IMR-90 (cell line): ENCODE data around the gene UTY. TPM values are rescaled to one million over a fixed set of nuclear protein-coding genes. Genes with fewer than 3 reads are reported as not detected.

Experiments
- ATAC-seq: fragments of 200-7000 bp; cut with Tn5 transposase; 2 replicates; pipeline ENCODE4 v1.9.1; 2020; ENCODE audit warnings: low read depth, mild to moderate bottlenecking, moderate library complexity
- BruUV-seq: library from RNA; stranded (reverse); fragments of 400-500 nt; replicated peaks from 2 replicates; lab custom pipeline; 2021; lab: Mats Ljungman, UMichigan
- CTCF ChIA-PET: fragments of 300-600 bp; formaldehyde crosslinking; extraction: SDS; loops from one replicate; lab custom pipeline; 2021; ENCODE audit warnings: antibody characterized with exemption; lab: Yijun Ruan, JAX
- POLR2A ChIA-PET: fragments of 300-600 bp; sonication (Branson Sonifier 250); formaldehyde crosslinking; loops from one replicate; lab custom pipeline; 2022; ENCODE audit warnings: antibody characterized with exemption; ENCODE audit not compliant: unreplicated experiment; lab: Charles Lee
- DNase-seq: peaks from one replicate; pipeline ENCODE4 v3.0.0; 2013
- H2AFZ ChIP-seq: replicated peaks from 2 replicates; pipeline ENCODE3; 2013; ENCODE audit warnings: low read length, mild to moderate bottlenecking; ENCODE audit not compliant: poor library complexity
- H2AK5ac ChIP-seq: 2 replicates; pipeline ENCODE4 v1.6.1; 2013; ENCODE audit warnings: low read depth, low read length, inconsistent platforms
- H2AK9ac ChIP-seq: replicated peaks from 2 replicates; pipeline ENCODE3; 2013; ENCODE audit warnings: mild to moderate bottlenecking, low read depth, low read length, moderate library complexity; ENCODE audit not compliant: poor library complexity
- H2BK120ac ChIP-seq: 2 replicates; pipeline ENCODE4 v1.6.1; 2013; ENCODE audit warnings: low read depth, low read length, inconsistent platforms
- H2BK15ac ChIP-seq: 3 replicates; pipeline ENCODE4 v1.6.1; 2013; ENCODE audit warnings: low read depth, low read length, inconsistent platforms
- H2BK20ac ChIP-seq: 2 replicates; pipeline ENCODE4 v1.6.1; 2013; ENCODE audit warnings: low read depth, mild to moderate bottlenecking, inconsistent platforms, low read length, moderate library complexity
- H2BK5ac ChIP-seq: 2 replicates; pipeline ENCODE4 v1.6.1; 2013; ENCODE audit warnings: mild to moderate bottlenecking, low read depth, low read length, inconsistent platforms; ENCODE audit not compliant: poor library complexity, severe bottlenecking
- H3K14ac ChIP-seq: replicated peaks from 2 replicates; pipeline ENCODE4 v1.6.1; 2013; ENCODE audit warnings: low read depth, low read length, inconsistent platforms
- H3K18ac ChIP-seq: 2 replicates; pipeline ENCODE4 v1.6.1; 2013; ENCODE audit warnings: low read depth, low read length, control low read depth
- H3K23ac ChIP-seq: 2 replicates; pipeline ENCODE4 v1.6.1; 2013; ENCODE audit warnings: low read depth, low read length, inconsistent platforms
- H3K27ac ChIP-seq: 2 replicates; pipeline ENCODE4 v1.5.1; 2013; ENCODE audit warnings: mild to moderate bottlenecking, control low read depth, low read length; ENCODE audit not compliant: insufficient read depth
- H3K27me3 ChIP-seq: 2 replicates; pipeline ENCODE4 v1.6.1; 2013; ENCODE audit warnings: low read length; ENCODE audit not compliant: control insufficient read depth, insufficient read depth
- H3K36me3 ChIP-seq: 2 replicates; pipeline ENCODE4 v1.6.1; 2013; ENCODE audit warnings: low read length, mixed read lengths; ENCODE audit not compliant: control insufficient read depth, insufficient read depth
- H3K4ac ChIP-seq: 2 replicates; pipeline ENCODE4 v1.6.1; 2013; ENCODE audit warnings: low read depth, low read length, inconsistent platforms
- H3K4me1 ChIP-seq: 2 replicates; pipeline ENCODE4 v1.6.1; 2013; ENCODE audit warnings: low read length, mixed read lengths; ENCODE audit not compliant: control insufficient read depth, insufficient read depth
- H3K4me2 ChIP-seq: 2 replicates; pipeline ENCODE4 v1.6.1; 2013; ENCODE audit warnings: low read depth, mild to moderate bottlenecking, control low read depth, low read length, moderate library complexity
- H3K4me3 ChIP-seq: 2 replicates; pipeline ENCODE4 v1.5.1; 2013; ENCODE audit warnings: low read depth, mild to moderate bottlenecking, control low read depth, low read length, moderate library complexity; ENCODE audit not compliant: insufficient read depth
- H3K56ac ChIP-seq: 2 replicates; pipeline ENCODE4 v1.6.1; 2013; ENCODE audit warnings: low read length, inconsistent platforms; ENCODE audit not compliant: insufficient read depth; ENCODE audit errors: extremely low read depth
- H3K79me1 ChIP-seq, 2 experiments: 2 replicates each; pipeline ENCODE4 v1.6.1; 2013; ENCODE audit warnings: low read length in 2 of 2, inconsistent platforms in 1 of 2, low read depth in 1 of 2
- H3K9ac ChIP-seq: 2 replicates; pipeline ENCODE4 v1.6.1; 2013; ENCODE audit warnings: low read depth, low read length, control low read depth
- H3K9me1 ChIP-seq: 2 replicates; pipeline ENCODE4 v1.6.1; 2013; ENCODE audit warnings: low read length, inconsistent platforms; ENCODE audit not compliant: insufficient read depth
- H3K9me3 ChIP-seq: 2 replicates; pipeline ENCODE4 v1.6.1; 2013; ENCODE audit warnings: low read length; ENCODE audit not compliant: control insufficient read depth, insufficient read depth
- H4K20me1 ChIP-seq: 2 replicates; pipeline ENCODE4 v1.6.1; 2013; ENCODE audit warnings: low read length, inconsistent platforms; ENCODE audit not compliant: insufficient read depth
- H4K5ac ChIP-seq: 2 replicates; pipeline ENCODE4 v1.6.1; 2013; ENCODE audit warnings: mild to moderate bottlenecking, low read depth, low read length, control low read depth
- H4K8ac ChIP-seq, 2 experiments: 2 replicates each; pipeline ENCODE4 v1.6.1; 2013; ENCODE audit warnings: low read depth in 2 of 2, low read length in 2 of 2, control low read depth in 1 of 2, inconsistent platforms in 1 of 2
- H4K91ac ChIP-seq: 2 replicates; pipeline ENCODE4 v1.6.1; 2013; ENCODE audit warnings: low read depth, low read length, inconsistent platforms; ENCODE audit not compliant: insufficient read depth
- BHLHE40 ChIP-seq: fragments of 150-350 bp; IDR thresholded peaks from 2 replicates; pipeline ENCODE4 v1.6.1; 2016; ENCODE audit warnings: mild to moderate bottlenecking, low read depth, low read length
- MAFK ChIP-seq: IDR thresholded peaks from 2 replicates; pipeline ENCODE4 v1.6.1; 2012; ENCODE audit warnings: low read depth, low read length, improper control_type of control experiment
- MXI1 ChIP-seq: IDR thresholded peaks from 2 replicates; pipeline ENCODE4 v1.6.1; 2012; ENCODE audit warnings: low read depth, mild to moderate bottlenecking, low read length, moderate library complexity, borderline replicate concordance
- RAD21 ChIP-seq: IDR thresholded peaks from 2 replicates; pipeline ENCODE4 v1.6.1; 2012; ENCODE audit warnings: low read length, improper control_type of control experiment
- WGBS, 2 experiments: methylation state at CpG; one replicate each; pipeline versions ENCODE4 v1.1.5 to v1.1.7; 2013; ENCODE audit warnings: missing lambda C conversion rate in 2 of 2; ENCODE audit not compliant: insufficient read length in 1 of 2; ENCODE audit errors: extremely low coverage in 2 of 2; 5-methylcytosine and 5-hydroxymethylcytosine counted together
- dilution Hi-C: fragments of 300-500 bp; cut with HindIII; formaldehyde crosslinking; loops from one replicate; pipeline ENCODE4 v1.14.3; 2018; ENCODE audit warnings: low sequenced_read_pairs; ENCODE audit not compliant: unreplicated experiment
- in situ Hi-C: fragments of 300-500 bp; cut with MboI; formaldehyde crosslinking; loops from 3 replicates; pipeline ENCODE4 v1.14.3; 2019; ENCODE audit warnings: low sequenced_read_pairs, inconsistent platforms, mixed read lengths
- intact Hi-C: fragments of 100-400 bp; cut with micrococcal nuclease; formaldehyde crosslinking; loops from 2 replicates; pipeline ENCODE4 v1.10.0; 2022
- polyA plus RNA-seq, 3 experiments: library from polyadenylated mRNA; depleted of rRNA; stranded (reverse); fragments of >200 nt; gene quantifications; 2 replicates each; pipeline ENCODE4 v1.2.3, GENCODE V29; 2012; ENCODE audit warnings: low replicate concordance in 1 of 3
- total RNA-seq: library from RNA; depleted of rRNA; stranded (reverse); fragments of >200 nt; gene quantifications from 2 replicates; pipeline ENCODE4 v1.2.3, GENCODE V29; 2012

UTY gene
- total and polyA plus RNA-seq, 2 of the 4 experiments (the other 2 are of a cell fraction), result not detected

- Histone ChIP-seq H2AFZ (no peak overlapping the region), H3K14ac (no peak overlapping the region), H4K20me1 (no peaks in the 10 kb centered on the region), H3K36me3 (no peaks in the 10 kb centered on the region), H2AK5ac (no peak overlapping the region), H3K9ac (no peak overlapping the region), H3K79me1 (no peaks in the 10 kb centered on the region), H3K27me3 (no peaks in the 10 kb centered on the region), H2BK20ac (no peak overlapping the region), H2BK120ac (no peak overlapping the region), H3K27ac (no peak overlapping the region), H3K56ac (no peak overlapping the region), H3K4me1 (no peaks in the 10 kb centered on the region), H3K4me3 (no peak overlapping the region), H2AK9ac (no peak overlapping the region), H4K91ac (no peak overlapping the region), H3K4me2 (no peak overlapping the region), H3K23ac (no peak overlapping the region), H3K18ac (no peak overlapping the region), H3K4ac (no peak overlapping the region), H4K8ac (no peak overlapping the region), H3K9me3 (no peaks in the 10 kb centered on the region), H2BK5ac (no peak overlapping the region), H3K9me1 (no peaks in the 10 kb centered on the region), H4K5ac (no peak overlapping the region), H2BK15ac (no peak overlapping the region)
- ATAC-seq, result no peak
- ChIA-PET CTCF (no interaction called here), POLR2A (no interaction called here)
- in situ Hi-C loops, result no loop called here
- intact Hi-C loops, result no loop called here
- DNase-seq, result no peak
- BruUV-seq, result no TSS peak
- TF ChIP-seq BHLHE40 (no peak), MAFK (no peak), RAD21 (no peak), MXI1 (no peak)
- no CpG with 5 or more reads among the region's 7 CpGs for WGBS, 2 experiments
- dilution Hi-C loops, result no loop called here
These were observed 98.6 kb downstream of the UTY start for GRCh38 chrY:13381110-13381683.
